NB4 (cell line): ENCODE data around the gene ARHGEF38.

ENCODE experiments used
- DNase-seq: peaks from one replicate; pipeline ENCODE4 v3.0.0; 2010; ENCODE audit warnings: low read depth
- H3K4me3 ChIP-seq: one replicate; pipeline ENCODE4 v1.5.1; 2011; ENCODE audit warnings: mild to moderate bottlenecking, low read depth, low read length, moderate library complexity
- CTCF ChIP-seq: IDR thresholded peaks from one replicate; pipeline ENCODE4 v1.5.1; 2012; ENCODE audit warnings: low read depth, low read length
- MAX ChIP-seq: IDR thresholded peaks from 2 replicates; pipeline ENCODE4 v1.6.1; 2011; ENCODE audit warnings: low read depth, low read length
- MYC ChIP-seq: IDR thresholded peaks from 2 replicates; pipeline ENCODE4 v1.6.1; 2011; ENCODE audit warnings: low read depth, low read length
- POLR2A ChIP-seq: IDR thresholded peaks from 2 replicates; pipeline ENCODE4 v1.6.1; 2011; ENCODE audit warnings: mild to moderate bottlenecking; ENCODE audit not compliant: insufficient read length; ENCODE audit errors: extremely low read depth

Gene ARHGEF38

GRCh38 chr4:105708181-105709080, 156.0 kb downstream of the ARHGEF38 start, which contains the start of the genes GSTCD and INTS12:
Gene GSTCD (plus strand): TSS chr4:105708784. CDS start chr4:105717614, 8,830 bp downstream.
Gene INTS12 (minus strand): TSS chr4:105708689. CDS start chr4:105700005, 8,684 bp downstream.
- peak within 1 kb of the TSS; percentile 100 for H3K4me3 ChIP-seq
- DNase-seq, result peak; percentile 93
- no peak for TF ChIP-seq CTCF
- peak; percentile 55 for TF ChIP-seq MAX
- no peak; the same call in 1 of the 2 replicates for TF ChIP-seq MYC
- peak; percentile 78 for TF ChIP-seq POLR2A

GRCh38 chr4:105709081-105709450, 156.6 kb downstream of the ARHGEF38 start:
- TF ChIP-seq POLR2A, result no peak
- TF ChIP-seq MYC, result no peak
- DNase-seq, result peak; percentile 57
- peak overlapping the region; percentile 100 for H3K4me3 ChIP-seq

- DNase-seq, result no peak
- H3K4me3 ChIP-seq, result peak overlapping the region; percentile 100
- TF ChIP-seq MAX (no peak), POLR2A (no peak), MYC (no peak), CTCF (no peak)
Measured at GRCh38 chr4:105710012-105710600, 157.7 kb downstream of the ARHGEF38 start.

GRCh38 chr4:105710678-105711077, 158.3 kb downstream of the ARHGEF38 start:
- DNase-seq, result no peak
- H3K4me3 ChIP-seq, result no peak overlapping the region
- TF ChIP-seq CTCF (no peak), MYC (no peak), MAX (no peak), POLR2A (no peak)

- no peak for DNase-seq
- H3K4me3 ChIP-seq, result no peak overlapping the region
- TF ChIP-seq MYC (no peak), POLR2A (no peak), MAX (no peak), CTCF (no peak)
Measured at GRCh38 chr4:105712766-105713165, 160.3 kb downstream of the ARHGEF38 start.

GRCh38 chr4:105714071-105714521, 161.7 kb downstream of the ARHGEF38 start:
- no peak for TF ChIP-seq POLR2A
- no peak for TF ChIP-seq MYC
- TF ChIP-seq CTCF, result no peak
- TF ChIP-seq MAX, result no peak
- H3K4me3 ChIP-seq, result peak overlapping the region; percentile 40
- peak; percentile 51 for DNase-seq
